Ovary (tissue), 9 donors: Measurements from ENCODE around the gene FHAD1. TPM values are rescaled to one million over a fixed set of nuclear protein-coding genes. Genes with fewer than 3 reads are reported as not detected.
"Not testable (repeated sequence)": the region's sequence is repeated elsewhere in the genome, so short reads cannot be mapped to it uniquely, and the experiment has no call there.

ENCODE experiments used
- DNase-seq, 5 donors: peaks; one replicate each; pipeline ENCODE4 v3.0.0-alpha.2; 2019 to 2020
- H3K27ac ChIP-seq, 2 donors: fragments of 200-600 bp; one replicate each; pipeline versions ENCODE4 v1.5.1 to v1.8.0; 2019 to 2022
- H3K27me3 ChIP-seq: fragments of 200-600 bp; one replicate; pipeline ENCODE4 v1.8.0; 2022
- H3K36me3 ChIP-seq: fragments of 200-600 bp; sonication (generic); one replicate; pipeline ENCODE4 v1.5.1; 2019
- H3K4me1 ChIP-seq: one replicate; pipeline ENCODE4 v1.8.1; 2013; ENCODE audit warnings: mild to moderate bottlenecking, moderate library complexity; ENCODE audit not compliant: insufficient read depth
- H3K4me3 ChIP-seq: fragments of 200-600 bp; sonication (generic); one replicate; pipeline ENCODE4 v1.5.1; 2017
- H3K9me3 ChIP-seq, 2 donors: fragments of 200-600 bp in 1 of 2; sonication (generic) in 1 of 2; one replicate each; pipeline versions ENCODE4 v1.5.1 to v1.8.1; 2013 to 2019; ENCODE audit warnings: mild to moderate bottlenecking in 1 of 2, moderate library complexity in 1 of 2
- CTCF ChIP-seq, 3 donors: fragments of 450-650 bp in 2 of 3; fragments of 200-600 bp in 1 of 3; IDR thresholded peaks; one replicate each; pipeline versions ENCODE4 v1.5.1 to v1.8.0; 2016 to 2022; ENCODE audit warnings: antibody characterized with exemption in 3 of 3, mild to moderate bottlenecking in 1 of 3
- EP300 ChIP-seq: sonication (generic); formaldehyde crosslinking; IDR thresholded peaks from one replicate; pipeline ENCODE4 v1.6.1; 2017; ENCODE audit warnings: antibody characterized with exemption
- POLR2A ChIP-seq: fragments of 450-650 bp; IDR thresholded peaks from one replicate; pipeline ENCODE4 v1.6.1; 2017; ENCODE audit warnings: antibody characterized with exemption, mild to moderate bottlenecking, moderate library complexity
- WGBS, 3 donors: extraction: QIAGEN DNeasy Blood & Tissue Kit in 1 of 3; methylation state at CpG; one replicate each; pipeline versions ENCODE4 v1.1.5 to v1.1.7; 2013 to 2017; 5-methylcytosine and 5-hydroxymethylcytosine counted together
- intact Hi-C, 4 donors: fragments of 100-400 bp; cut with DNase I; formaldehyde crosslinking; loops; one replicate each; pipeline versions ENCODE4 v1.11.0 to v1.15.1; 2022 to 2023
- polyA plus RNA-seq, 2 donors: library from polyadenylated mRNA; stranded (reverse); fragments of 200-250 nt in 1 of 2; fragments of 350-450 nt in 1 of 2; fragmentation: Illumina TruSeq in 1 of 2; extraction: RNeasy Lipid Tissue Mini Kit (QIAGEN cat#74804) in 1 of 2; gene quantifications; one replicate each; pipeline ENCODE4 v1.2.3, GENCODE V29; 2013 to 2014
- total RNA-seq, 7 donors: library from RNA; depleted of rRNA in 2 of 7; stranded (reverse); fragments of >200 nt in 2 of 7; fragmentation: NEBNext Ultra II Directional in 3 of 7; extraction: Animal tissue kit (Norgen Biotek cat#: 25700) in 3 of 7; gene quantifications; one replicate each; pipeline versions ENCODE4 v1.1.0 to v1.2.4, GENCODE V29; 2016 to 2023
- donor health status: DM: no; HTN: no; CAD: no; lungs with moderate emphysema.
- donor health status: DM: no; HTN: no; CAD: no.
- donor health status: Bipolar disorder and iron deficiency.
- donor health status: DM: yes; HTN: yes; CAD: no.
- donor health status: DM: no; HTN: no; CAD: no.
- donor health status: DM: yes; HTN: yes; CAD: no.

Gene FHAD1
- total and polyA plus RNA-seq, 9 donors, result 0.40 to 23.0 (median 1.4) TPM

DNA sequence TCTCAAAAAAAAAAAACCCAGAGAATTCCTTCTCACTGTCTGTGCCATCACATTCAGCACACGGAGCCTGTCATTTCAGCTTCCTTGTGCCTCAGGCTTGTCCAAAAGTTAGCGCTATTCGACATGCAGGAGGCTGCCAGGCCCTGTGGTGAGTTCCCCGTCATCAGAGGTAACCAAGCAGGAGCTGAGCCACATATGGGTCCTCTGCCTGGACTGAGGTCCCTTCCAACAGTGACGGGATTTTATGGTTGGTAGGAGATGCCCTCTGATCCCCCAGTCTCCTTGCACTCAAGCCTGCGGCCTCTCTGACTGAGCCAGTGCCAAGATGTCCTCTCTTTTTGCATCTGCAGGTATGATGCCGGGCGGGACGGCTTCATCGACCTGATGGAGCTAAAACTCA lies 178.5 kb downstream of the FHAD1 start:
- H3K27me3 ChIP-seq, result no peaks in the 10 kb centered on the region
- H3K27ac ChIP-seq, result no peak overlapping the region
- TF ChIP-seq EP300 (no peak), CTCF (IDR thresholded peaks at IDR 0.05) (no peak), POLR2A (no peak)
- WGBS, 3 donors, result 92 to 97% (median 94%) methylated on average over 10 of the region's 10 CpGs
- intact Hi-C loops, result loop anchor here in 3 of 4 donors (5.0 to 10.0 kb wide), 4 partner anchors 98 to 317 kb away; partner anchors contain the start of gene TMEM82 (in 1 of the 3)
- DNase-seq, result no peak
- no peak overlapping the region for H3K4me3 ChIP-seq
- no peaks in the 10 kb centered on the region for H3K9me3 ChIP-seq
- H3K36me3 ChIP-seq, result no peaks in the 10 kb centered on the region
- H3K4me1 ChIP-seq, result peaks cover 5% of the 10 kb centered on the region

- Histone ChIP-seq H3K27ac (no peak overlapping the region), H3K4me3 (no peak overlapping the region), H3K4me1 (peaks cover 5% of the 10 kb centered on the region), H3K27me3 (no peaks in the 10 kb centered on the region), H3K36me3 (no peaks in the 10 kb centered on the region), H3K9me3 (no peaks in the 10 kb centered on the region)
- 48 to 70% (median 49%) methylated on average over 6 of the region's 6 CpGs for WGBS, 3 donors
- intact Hi-C loops, result loop anchor here in 3 of 4 donors (5.0 to 10.0 kb wide), 4 partner anchors 99 to 316 kb away; partner anchors contain the start of gene TMEM82 (in 1 of the 3)
- no peak for TF ChIP-seq EP300
- no peak for DNase-seq
Measured at GRCh38 chr1:15425958-15426357, 178.9 kb downstream of the FHAD1 start.

DNA sequence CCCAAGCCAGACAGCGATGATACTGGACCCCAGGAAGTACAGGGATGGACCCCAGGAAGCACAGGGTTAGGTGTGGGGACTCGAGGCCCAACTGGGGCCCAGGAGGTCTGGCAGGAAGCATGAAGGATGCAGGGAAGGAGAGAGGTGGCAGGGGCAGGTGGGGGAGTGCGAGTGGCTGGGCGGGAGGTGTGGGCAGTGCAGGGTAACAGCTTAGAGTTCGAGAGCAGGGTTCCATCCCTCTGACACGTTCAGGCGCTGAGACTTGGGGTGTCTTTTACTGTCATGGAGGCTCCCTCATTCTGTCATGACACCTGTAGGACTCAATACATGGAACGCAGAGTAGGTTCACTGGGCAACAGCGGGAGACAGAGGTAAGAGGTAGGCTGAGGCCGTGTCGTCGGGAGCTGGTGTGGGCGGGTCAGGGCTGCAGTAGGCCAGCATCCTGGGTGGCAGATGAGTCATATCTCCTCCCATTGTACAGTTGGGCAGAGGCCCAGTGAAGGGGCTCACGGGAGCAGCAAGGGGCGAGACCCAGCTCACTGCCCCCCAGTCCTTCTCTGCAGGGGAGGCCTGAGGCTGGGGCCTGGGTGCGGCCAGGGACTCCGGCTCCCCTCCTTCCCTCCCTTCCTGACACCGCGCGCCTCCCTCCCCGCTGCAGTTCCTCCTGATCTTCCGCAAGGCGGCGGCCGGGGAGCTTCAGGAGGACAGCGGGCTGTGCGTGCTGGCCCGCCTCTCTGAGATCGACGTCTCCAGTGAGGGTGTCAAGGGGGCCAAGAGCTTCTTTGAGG lies 179.7 kb downstream of the FHAD1 start:
- Histone ChIP-seq H3K9me3 (no peaks in the 10 kb centered on the region), H3K27ac (peak overlapping the region; percentile 22 to 26), H3K4me3 (no peak overlapping the region), H3K36me3 (no peaks in the 10 kb centered on the region), H3K27me3 (no peaks in the 10 kb centered on the region), H3K4me1 (peaks cover 4% of the 10 kb centered on the region)
- 31 to 35% (median 31%) methylated on average over 23 to 30 of the region's 30 CpGs for WGBS, 3 donors
- TF ChIP-seq POLR2A, result no peak
- TF ChIP-seq CTCF (IDR thresholded peaks at IDR 0.05), result peak; percentile 43 to 69 (median 64)
- DNase-seq, result peak; percentile 70 to 83 (median 72)
- intact Hi-C loops, result loop anchor here in 3 of 4 donors (5.0 to 10.0 kb wide), 4 partner anchors 99 to 316 kb away; partner anchors contain the start of gene TMEM82 (in 1 of the 3)

GRCh38 chr1:15427280-15427666 lies 180.2 kb downstream of the FHAD1 start:
- Histone ChIP-seq H3K4me3 (no peak overlapping the region), H3K9me3 (no peaks in the 10 kb centered on the region), H3K27ac (peak overlapping the region; percentile 22 to 26), H3K36me3 (no peaks in the 10 kb centered on the region), H3K27me3 (no peaks in the 10 kb centered on the region), H3K4me1 (peaks cover 3% of the 10 kb centered on the region)
- TF ChIP-seq CTCF (IDR thresholded peaks at IDR 0.05) (peak in 1 of 3 donors; percentile 1), EP300 (no peak)
- intact Hi-C loops, result loop anchor here in 3 of 4 donors (5.0 to 10.0 kb wide), 4 partner anchors 100 to 315 kb away; partner anchors contain the start of gene TMEM82 (in 1 of the 3)
- WGBS, 3 donors, result 16 to 31% (median 28%) methylated on average over 5 to 6 of the region's 6 CpGs
- peak in 2 of 5 donors; percentile 42 to 67 for DNase-seq

DNA sequence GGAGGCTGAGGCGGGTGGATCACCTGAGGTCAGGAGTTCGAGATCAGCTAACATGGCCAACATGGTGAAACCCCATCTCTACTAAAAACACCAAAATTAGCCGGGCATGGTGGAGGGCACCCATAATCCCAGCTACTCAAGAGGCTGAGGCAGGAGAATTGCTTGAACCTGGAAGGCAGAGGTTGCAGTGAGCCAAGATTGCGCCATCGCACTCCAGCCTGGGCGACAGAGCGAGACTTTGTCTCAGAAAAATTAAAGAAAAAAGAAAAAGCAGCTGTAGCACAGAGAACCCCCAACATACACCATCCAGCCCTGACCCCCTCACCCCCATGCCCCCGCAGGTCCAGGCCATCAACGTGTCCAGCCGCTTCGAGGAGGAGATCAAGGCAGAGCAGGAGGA lies 181.2 kb downstream of the FHAD1 start:
- intact Hi-C loops, result loop anchor here in 3 of 4 donors (2.0 to 10.0 kb wide), 5 partner anchors 101 to 314 kb away; partner anchors contain the start of gene TMEM82 (in 1 of the 3)
- not testable (repeated sequence) for H3K27me3 ChIP-seq, H3K4me3 ChIP-seq, DNase-seq, H3K9me3 ChIP-seq, H3K4me1 ChIP-seq, H3K27ac ChIP-seq, H3K36me3 ChIP-seq
- WGBS, 3 donors, result 90 to 94% (median 91%) methylated on average over 11 of the region's 11 CpGs
